HepG2 (cell line): ENCODE data around the gene C1orf21. TPM values are rescaled to one million over a fixed set of nuclear protein-coding genes. Genes with fewer than 3 reads are reported as not detected.

ENCODE experiments used
- ATAC-seq: fragments of 200-7000 bp; cut with Tn5 transposase; 3 replicates; pipeline ENCODE4 v1.9.1; 2020; ENCODE audit warnings: mild to moderate bottlenecking, moderate library complexity
- BruUV-seq: library from RNA; stranded (reverse); fragments of 400-500 nt; replicated peaks from 2 replicates; lab custom pipeline; 2021; lab: Mats Ljungman, UMichigan
- CTCF ChIA-PET: fragments of 300-600 bp; formaldehyde crosslinking; extraction: SDS; loops from one replicate; lab custom pipeline; 2021; ENCODE audit warnings: low total read pairs, inconsistent platforms, low intra/inter-chr PET ratio; lab: Yijun Ruan, JAX
- POLR2A ChIA-PET: fragments of 350-600 bp; sonication (Branson Sonifier 250); formaldehyde crosslinking; loops from one replicate; lab custom pipeline; 2020; ENCODE audit warnings: antibody characterized with exemption, inconsistent platforms; lab: Yijun Ruan, JAX
- DNase-seq: peaks from one replicate; pipeline ENCODE4 v3.0.0-alpha.2; 2015; ENCODE audit warnings: low spot score
- FAIRE-seq: peaks from 3 replicates; lab custom pipeline; 2011; peaks lifted over from hg19 to GRCh38; lab: Jason Lieb, UNC
- H2AFZ ChIP-seq: one replicate; pipeline ENCODE4 v1.6.1; 2011; ENCODE audit warnings: low read length, inconsistent platforms
- H3K27ac ChIP-seq: fragments of 300-600 bp; 3 replicates; pipeline ENCODE4 v1.8.0; 2011; ENCODE audit warnings: mixed run types, mild to moderate bottlenecking, mixed read lengths, low read length, inconsistent platforms; ENCODE audit not compliant: insufficient read depth; ENCODE audit errors: extremely low read length
- H3K27me3 ChIP-seq, 2 experiments: fragments of 200-600 bp in 1 of 2; 2 replicates in 1 of 2; 3 replicates in 1 of 2; pipeline versions ENCODE4 v1.6.0 to v1.8.0; 2011; ENCODE audit warnings: low read length in 2 of 2, mild to moderate bottlenecking in 2 of 2, moderate library complexity in 2 of 2, inconsistent platforms in 1 of 2; ENCODE audit not compliant: insufficient read depth in 2 of 2, control insufficient read depth in 1 of 2
- H3K36me3 ChIP-seq, 2 experiments: fragments of 200-600 bp in 1 of 2; replicated peaks in 1 of 2; 2 replicates in 1 of 2; 3 replicates in 1 of 2; pipeline versions ENCODE4 v1.5.1 to v1.8.0; 2011; ENCODE audit warnings: low read length in 2 of 2, inconsistent platforms in 1 of 2; ENCODE audit not compliant: insufficient read depth in 2 of 2, control insufficient read depth in 1 of 2
- H3K4me1 ChIP-seq: 2 replicates; pipeline ENCODE4 v1.5.1; 2012; ENCODE audit warnings: low read length, inconsistent platforms; ENCODE audit not compliant: insufficient read depth
- H3K4me2 ChIP-seq: 2 replicates; pipeline ENCODE4 v1.6.0; 2011; ENCODE audit warnings: low read depth, low read length, inconsistent platforms
- H3K4me3 ChIP-seq, 3 experiments: fragments of 200-600 bp in 1 of 3; sonication (generic), shearing (Covaris generic) in 1 of 3; replicated peaks in 1 of 3; 2 replicates each; pipeline ENCODE4 v1.5.1; 2011 to 2016; ENCODE audit warnings: low read length in 3 of 3, inconsistent platforms in 2 of 3, low read depth in 2 of 3, mild to moderate bottlenecking in 2 of 3, control low read depth in 1 of 3, mixed read lengths in 1 of 3; ENCODE audit not compliant: insufficient read depth in 1 of 3
- H3K79me2 ChIP-seq: one replicate; pipeline ENCODE4 v1.6.1; 2011; ENCODE audit warnings: low read length, inconsistent platforms; ENCODE audit not compliant: insufficient read depth
- H3K9ac ChIP-seq: 2 replicates; pipeline ENCODE4 v1.6.0; 2011; ENCODE audit warnings: mild to moderate bottlenecking, low read depth, low read length, inconsistent platforms; ENCODE audit not compliant: insufficient read depth
- H3K9me3 ChIP-seq: 2 replicates; pipeline ENCODE4 v1.5.1; 2012; ENCODE audit warnings: mild to moderate bottlenecking, low read length
- H4K20me1 ChIP-seq: 2 replicates; pipeline ENCODE4 v1.6.0; 2011; ENCODE audit warnings: inconsistent platforms, mild to moderate bottlenecking, low read length, moderate library complexity; ENCODE audit not compliant: insufficient read depth
- KIAA2018 ChIP-seq: sonication (generic); formaldehyde crosslinking; IDR thresholded peaks from 2 replicates; pipeline ENCODE4 v1.5.0; 2020; ENCODE audit warnings: mild to moderate bottlenecking, missing genetic modification reagents, borderline replicate concordance
- PCBP2 ChIP-seq: fragments of 200-400 bp; formaldehyde crosslinking; optimal IDR thresholded peaks from 2 replicates; pipeline ENCODE3; 2018; ENCODE audit warnings: low read length, low read depth; ENCODE audit not compliant: poor library complexity, severe bottlenecking
- PHF8 ChIP-seq: sonication (generic); formaldehyde crosslinking; IDR thresholded peaks from 2 replicates; pipeline ENCODE4 v1.5.0; 2020; ENCODE audit warnings: missing genetic modification reagents
- TP53 ChIP-seq: sonication (generic); formaldehyde crosslinking; conservative IDR thresholded peaks from 2 replicates; pipeline ENCODE4 v1.4.0; 2020; ENCODE audit warnings: missing genetic modification reagents
- TRIM24 ChIP-seq: sonication (generic); formaldehyde crosslinking; IDR thresholded peaks from 2 replicates; pipeline ENCODE4 v1.8.0; 2022; ENCODE audit warnings: mild to moderate bottlenecking, missing genetic modification reagents
- U2AF2 ChIP-seq: fragments of 200-400 bp; formaldehyde crosslinking; IDR thresholded peaks from 2 replicates; pipeline ENCODE4 v1.6.1; 2017; ENCODE audit warnings: low read depth, mild to moderate bottlenecking, low read length
- ZFY ChIP-seq: sonication (generic); formaldehyde crosslinking; IDR thresholded peaks from 2 replicates; pipeline ENCODE4 v1.4.0; 2020; ENCODE audit warnings: missing genetic modification reagents
- ZNF101 ChIP-seq: sonication (generic); formaldehyde crosslinking; IDR thresholded peaks from 2 replicates; pipeline ENCODE4 v1.4.0; 2020; ENCODE audit warnings: mild to moderate bottlenecking, low read depth, missing genetic modification reagents, borderline replicate concordance
- ZNF207 ChIP-seq: fragments of 450-650 bp; IDR thresholded peaks from 2 replicates; pipeline ENCODE4 v1.6.1; 2016; ENCODE audit warnings: antibody characterized with exemption, borderline replicate concordance
- ZNF572 ChIP-seq: sonication (generic); formaldehyde crosslinking; IDR thresholded peaks from 2 replicates; pipeline ENCODE4 v1.5.1; 2020; ENCODE audit warnings: mild to moderate bottlenecking, missing genetic modification reagents
- ZNF883 ChIP-seq: sonication (generic); formaldehyde crosslinking; IDR thresholded peaks from 2 replicates; pipeline ENCODE4 v1.5.1; 2020; ENCODE audit warnings: mild to moderate bottlenecking, missing genetic modification reagents; ENCODE audit errors: not compliant biosample characterization
- WGBS: methylation state at CpG from one replicate; pipeline ENCODE4 v1.1.6; 2017; ENCODE audit warnings: low lambda C conversion rate; 5-methylcytosine and 5-hydroxymethylcytosine counted together
- in situ Hi-C: cut with HindIII; loops from 2 replicates; pipeline ENCODE4 v1.10.0; 2017; ENCODE audit warnings: low pct_unique_long_range_greater_than_20kb; ENCODE audit not compliant: extremely low pct_ligation_motif_present
- intact Hi-C: fragments of 100-400 bp; cut with micrococcal nuclease; formaldehyde crosslinking; loops from one replicate; pipeline ENCODE4 v1.10.0; 2022; ENCODE audit not compliant: unreplicated experiment
- polyA plus RNA-seq, 8 experiments: library from polyadenylated mRNA; depleted of rRNA in 3 of 8; stranded (reverse) in 7 of 8; unstranded in 1 of 8; fragments of >200 nt; fragmentation: Illumina TruSeq in 4 of 8; extraction: Trizol in 4 of 8; gene quantifications; 2 replicates each; pipeline versions ENCODE4 v1.2.1 to v1.2.3, GENCODE V29; 2011 to 2016; ENCODE audit warnings: low read depth in 4 of 8, missing spikeins in 1 of 8, mixed read lengths in 1 of 8; ENCODE audit not compliant: insufficient read depth in 1 of 8
- total RNA-seq, 5 experiments: library from RNA; depleted of rRNA; stranded (reverse); fragments of >200 nt; fragmentation: Illumina TruSeq; extraction: Trizol; gene quantifications; 2 replicates each; pipeline ENCODE4 v1.2.3, GENCODE V29; 2016; ENCODE audit warnings: low read depth in 1 of 5

Gene C1orf21
- total and polyA plus RNA-seq, 2 of the 13 experiments (the other 11 are each of a cell fraction or from before 2014, with no cell fraction given), result not detected

DNA sequence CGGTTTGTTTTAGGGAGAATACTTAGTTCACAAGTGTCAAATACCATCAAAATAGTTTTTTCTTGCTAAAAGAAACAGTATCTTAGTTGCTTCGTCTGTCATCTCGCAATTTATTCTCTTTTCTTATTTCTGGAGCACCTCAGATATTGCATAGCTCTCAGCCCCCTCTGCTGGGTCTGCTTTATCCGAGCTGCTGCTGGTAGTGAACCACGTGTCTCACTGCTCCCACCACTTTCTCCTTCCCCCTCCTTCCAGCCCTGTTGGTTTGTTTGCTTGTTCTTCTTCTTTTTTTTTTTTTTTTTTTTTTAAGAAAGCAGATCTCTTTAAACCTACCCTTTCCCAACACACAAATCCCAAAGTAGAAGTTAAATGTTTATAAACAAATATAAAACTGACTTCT, 197.0 kb downstream of the C1orf21 start:
- no peak overlapping the region for H3K4me2 ChIP-seq
- POLR2A ChIA-PET, result no interaction called here
- FAIRE-seq, result no peak
- TF ChIP-seq ZNF101 (CRISPR knock-in tag), result no peak
- TF ChIP-seq PCBP2, result no peak
- TF ChIP-seq TP53 (CRISPR knock-in tag), result no peak
- no peak for TF ChIP-seq ZNF207
- no peak for TF ChIP-seq ZFY (CRISPR knock-in tag)
- TF ChIP-seq TRIM24 (CRISPR knock-in tag), result no peak
- TF ChIP-seq KIAA2018, result no peak
- TF ChIP-seq U2AF2, result no peak
- no peak for TF ChIP-seq ZNF883
- TF ChIP-seq PHF8 (CRISPR knock-in tag), result no peak
- TF ChIP-seq ZNF572, result no peak
- TF ChIP-seq, all 625 proteins: peak for 0
- H3K9me3 ChIP-seq, result no peaks in the 10 kb centered on the region
- ATAC-seq, result no peak
- WGBS, result 9% methylated on average over 5 of the region's 5 CpGs
- H3K27ac ChIP-seq, result no peak overlapping the region
- H3K27me3 ChIP-seq, result peaks cover 0 to 4% of the 10 kb centered on the region in 2 experiments; a peak in 1 of 5 replicates
- no peak overlapping the region for H2AFZ ChIP-seq
- in situ Hi-C loops (no loop called here), intact Hi-C loops (no loop called here)
- no peaks in the 10 kb centered on the region for H3K4me1 ChIP-seq
- H3K79me2 ChIP-seq, result no peaks in the 10 kb centered on the region
- no peak overlapping the region for H3K4me3 ChIP-seq
- DNase-seq, result no peak
- CTCF ChIA-PET, result no interaction called here
- BruUV-seq, result no TSS peak
- H3K36me3 ChIP-seq, result no peaks in the 10 kb centered on the region
- H4K20me1 ChIP-seq, result no peaks in the 10 kb centered on the region
- H3K9ac ChIP-seq, result no peak overlapping the region
